Measurements from ENCODE around the gene IL26.
A peak's percentile ranks its signal among the peaks of the same experiment; 100 is the strongest.
"Not testable (repeated sequence)": the region's sequence is repeated elsewhere in the genome, so short reads cannot be mapped to it uniquely, and the experiment has no call there.

Gene IL26

GRCh38 chr12:68198507-68199086, 27.0 kb downstream of the IL26 start:
- DNase-seq (ENCODE audit: low spot score), result no peak

GRCh38 chr12:68190301-68190700, 35.3 kb downstream of the IL26 start:
- no peak for DNase-seq (ENCODE audit: low spot score)

- peak; percentile 75 for DNase-seq (ENCODE audit: low spot score)
Observed at GRCh38 chr12:68189821-68190242, 35.8 kb downstream of the IL26 start.

DNA sequence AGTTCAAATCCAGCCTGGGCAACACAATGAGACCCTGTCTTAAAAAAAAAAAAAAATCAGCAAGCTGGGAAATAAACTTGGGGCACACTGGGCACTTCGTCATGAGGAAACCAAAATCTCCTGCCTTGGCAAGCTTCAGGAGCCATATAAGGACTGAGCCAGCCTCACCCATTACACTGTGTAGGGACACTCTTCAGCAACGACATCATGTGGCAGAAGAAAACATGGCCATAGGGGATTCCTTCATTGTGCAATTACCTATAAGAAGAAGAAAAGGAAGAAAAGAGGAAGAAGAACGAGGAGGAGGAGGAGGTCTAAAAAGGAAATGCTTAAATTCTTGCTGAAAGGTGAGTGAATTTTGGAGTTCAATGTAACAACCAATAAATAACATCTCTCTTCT, 40.0 kb downstream of the IL26 start:
- DNase-seq (ENCODE audit: low spot score), result no peak

- peak; percentile 67 for DNase-seq (ENCODE audit: low spot score)
Observed at GRCh38 chr12:68180792-68181744, 44.5 kb downstream of the IL26 start.

- DNase-seq (ENCODE audit: low spot score), result no peak
Observed at GRCh38 chr12:68178774-68179439, 46.7 kb downstream of the IL26 start.

- DNase-seq (ENCODE audit: low spot score), result no peak
Observed at GRCh38 chr12:68178184-68178583, 47.4 kb downstream of the IL26 start.

DNA sequence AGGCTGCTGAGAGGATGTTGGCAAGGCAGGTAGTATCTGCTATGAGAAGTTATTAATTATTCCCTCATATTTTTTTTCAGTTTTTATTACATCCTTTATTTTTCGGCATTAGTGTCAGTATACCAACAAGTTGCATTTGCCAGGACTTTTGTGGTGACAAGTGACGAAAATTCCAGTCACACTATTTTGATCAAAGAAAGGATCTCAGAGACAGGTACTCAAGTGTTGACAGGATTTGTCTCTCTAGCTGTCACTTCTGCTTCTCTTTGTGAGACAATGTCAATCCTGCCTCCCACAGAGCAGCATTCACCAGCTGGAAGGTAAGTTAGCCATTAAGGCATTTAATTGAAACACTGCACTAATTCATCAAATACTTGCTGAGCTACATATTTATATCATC, 48.0 kb downstream of the IL26 start:
- DNase-seq (ENCODE audit: low spot score), result no peak

DNA sequence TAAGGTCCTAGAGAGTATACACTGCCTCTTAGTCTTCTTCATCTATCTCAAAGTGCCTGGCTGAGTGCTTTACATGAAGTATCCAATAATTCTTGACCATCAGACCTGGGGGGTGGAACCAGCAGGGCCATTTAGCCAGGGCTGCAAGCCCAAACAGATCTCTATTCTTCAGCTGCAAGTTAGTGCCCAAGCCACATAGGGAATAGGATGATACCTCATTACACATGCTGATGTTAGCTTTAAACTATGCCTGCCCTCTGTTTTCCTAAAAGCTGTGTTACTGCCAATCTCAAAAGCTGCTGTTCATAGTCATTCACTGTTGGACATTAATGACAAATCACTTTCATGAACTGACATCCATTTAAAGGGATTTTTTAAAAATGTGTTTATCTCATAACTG, 49.4 kb downstream of the IL26 start:
- no peak for DNase-seq (ENCODE audit: low spot score)

GRCh38 chr12:68175557-68176061, 50.0 kb downstream of the IL26 start:
- DNase-seq (ENCODE audit: low spot score), result peak; percentile 74

DNA sequence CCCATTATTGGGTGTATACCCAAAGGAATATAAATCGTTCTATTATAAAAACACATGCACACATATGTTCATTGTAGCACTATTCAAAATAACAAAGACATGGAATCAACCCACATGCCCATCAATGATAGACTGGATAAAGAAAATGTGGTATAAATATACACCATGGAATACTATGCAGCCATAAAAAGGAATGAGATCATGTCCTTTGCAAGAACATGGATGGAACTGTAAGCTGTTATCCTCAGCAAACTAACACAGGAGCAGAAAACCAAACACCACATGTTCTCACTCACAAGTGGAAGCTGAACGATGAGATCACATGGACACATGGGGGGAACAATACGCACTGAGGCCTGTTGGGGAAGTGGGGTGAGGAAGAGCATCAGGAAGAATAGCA, 50.8 kb downstream of the IL26 start:
- not testable (repeated sequence) for DNase-seq (ENCODE audit: low spot score)

- no peak for DNase-seq (ENCODE audit: low spot score)
Observed at GRCh38 chr12:68173792-68174191, 51.8 kb downstream of the IL26 start.

GRCh38 chr12:68170726-68171125, 54.9 kb downstream of the IL26 start:
- no peak for DNase-seq (ENCODE audit: low spot score)

GRCh38 chr12:68169213-68169889, 56.3 kb downstream of the IL26 start:
- DNase-seq (ENCODE audit: low spot score), result no peak

- DNase-seq (ENCODE audit: low spot score), result no peak
Observed at GRCh38 chr12:68166317-68166831, 59.2 kb downstream of the IL26 start.

GRCh38 chr12:68163560-68164081, 62.0 kb downstream of the IL26 start:
- no peak for DNase-seq (ENCODE audit: low spot score)

DNA sequence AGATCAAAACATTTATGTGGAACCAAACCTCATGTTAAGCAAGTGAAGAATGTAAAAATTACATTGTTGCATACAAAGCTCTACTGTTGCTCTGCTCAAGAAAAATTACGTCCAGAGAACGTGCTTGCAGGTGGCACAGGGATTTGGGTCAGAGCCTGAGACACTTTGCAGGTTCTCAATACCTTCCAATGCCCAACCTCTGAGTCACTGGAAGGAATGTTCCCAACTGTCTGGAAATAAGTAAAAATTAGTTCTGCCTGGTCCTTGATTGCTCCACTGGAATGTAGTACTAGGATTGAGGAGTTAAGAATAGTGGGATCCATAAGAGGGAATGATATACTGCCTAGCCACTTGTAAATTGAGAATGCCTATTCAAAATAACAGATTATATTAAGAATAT, 63.2 kb downstream of the IL26 start:
- peak; percentile 51 for DNase-seq (ENCODE audit: low spot score)

GRCh38 chr12:68159681-68160304, 65.8 kb downstream of the IL26 start, which contains the start of gene IFNG:
IFNG (minus strand) TSS chr12:68159740; CDS start chr12:68159615, 125 bp downstream.
- DNase-seq (ENCODE audit: low spot score), result no peak

DNA sequence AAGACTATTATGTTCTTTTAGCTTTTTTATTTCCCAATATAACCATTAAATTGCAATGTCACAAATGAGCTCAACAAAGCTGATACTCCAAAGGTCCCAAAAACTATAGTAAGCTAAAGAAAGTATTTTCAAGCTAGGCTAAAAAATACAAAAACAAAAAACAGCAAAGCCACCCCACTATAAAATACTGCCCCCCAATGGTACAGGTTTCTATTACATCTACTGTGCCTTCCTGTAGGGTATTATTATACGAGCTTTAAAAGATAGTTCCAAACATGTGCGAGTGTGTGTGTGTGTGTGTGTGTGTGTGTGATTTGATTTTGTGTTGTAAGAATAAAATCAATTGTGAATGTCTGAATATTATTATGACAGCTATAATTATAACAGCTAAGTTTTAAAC, 67.2 kb downstream of the IL26 start:
- DNase-seq (ENCODE audit: low spot score), result peak; percentile 12

DNA sequence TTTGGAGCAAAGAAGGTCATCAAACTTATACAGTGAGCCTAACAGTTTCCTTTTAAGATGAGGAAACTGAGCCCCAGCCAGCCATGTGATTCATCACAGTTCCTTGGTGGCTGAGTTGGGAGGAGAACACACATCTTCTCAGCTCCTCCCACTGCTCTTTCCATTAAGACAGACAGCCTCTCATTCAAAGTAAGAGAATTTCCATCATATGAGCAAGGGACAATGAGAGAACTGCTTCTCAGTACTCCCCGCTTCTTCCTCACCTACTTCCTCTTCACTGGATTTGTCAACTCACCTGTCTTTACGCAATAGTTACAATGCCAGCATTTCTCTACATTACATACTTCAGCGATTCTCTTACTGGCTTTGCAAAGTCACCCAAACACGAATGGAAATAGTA, 68.2 kb downstream of the IL26 start:
- peak; percentile 22 for DNase-seq (ENCODE audit: low spot score)

GRCh38 chr12:68156636-68157035, 69.0 kb downstream of the IL26 start:
- no peak for DNase-seq (ENCODE audit: low spot score)
